Measurements from ENCODE around the gene JOSD2. TPM values are rescaled to one million over a fixed set of nuclear protein-coding genes. Genes with fewer than 3 reads are reported as not detected.

The JOSD2 gene
- total RNA-seq, 6 experiments from 2014 or later = 15.0 to 27.5 (median 19.1) TPM

DNA sequence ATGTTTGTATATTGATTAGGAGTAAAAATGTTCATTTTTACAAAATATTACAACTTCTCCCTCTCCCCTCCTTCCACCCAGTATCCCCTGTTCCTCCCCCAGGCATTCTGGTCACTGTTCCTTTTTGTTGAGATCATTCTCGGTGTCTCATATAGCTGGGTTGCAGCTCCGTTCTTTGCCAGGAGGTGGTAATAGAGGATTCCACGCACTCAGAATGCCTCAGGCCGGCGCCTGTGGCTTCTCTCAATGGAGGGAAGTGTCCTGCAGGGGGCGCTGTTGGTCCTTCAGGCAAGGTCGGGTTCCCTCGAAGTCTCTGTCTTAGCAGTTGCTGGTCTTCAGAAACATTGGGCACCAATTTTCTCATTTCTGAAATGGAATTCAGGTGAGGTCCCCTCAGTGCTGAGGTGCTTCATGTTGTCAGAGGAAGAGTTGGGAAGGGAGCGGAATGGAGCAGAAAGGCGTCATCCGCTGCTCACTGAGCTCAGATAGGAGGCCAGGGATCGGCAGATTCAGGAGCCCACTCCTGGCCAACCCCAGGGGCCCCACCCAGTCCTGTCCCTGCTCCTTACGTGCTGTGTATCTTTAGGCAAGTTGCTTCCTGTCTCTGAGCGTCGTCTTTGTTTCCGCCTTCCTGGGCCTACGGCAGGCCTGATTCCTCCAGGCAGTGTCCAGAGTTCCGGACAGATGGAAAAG, 24.0 kb downstream of the JOSD2 start:
- no peak overlapping the region for H3K4me3 ChIP-seq
- TF ChIP-seq, protein P1, sequence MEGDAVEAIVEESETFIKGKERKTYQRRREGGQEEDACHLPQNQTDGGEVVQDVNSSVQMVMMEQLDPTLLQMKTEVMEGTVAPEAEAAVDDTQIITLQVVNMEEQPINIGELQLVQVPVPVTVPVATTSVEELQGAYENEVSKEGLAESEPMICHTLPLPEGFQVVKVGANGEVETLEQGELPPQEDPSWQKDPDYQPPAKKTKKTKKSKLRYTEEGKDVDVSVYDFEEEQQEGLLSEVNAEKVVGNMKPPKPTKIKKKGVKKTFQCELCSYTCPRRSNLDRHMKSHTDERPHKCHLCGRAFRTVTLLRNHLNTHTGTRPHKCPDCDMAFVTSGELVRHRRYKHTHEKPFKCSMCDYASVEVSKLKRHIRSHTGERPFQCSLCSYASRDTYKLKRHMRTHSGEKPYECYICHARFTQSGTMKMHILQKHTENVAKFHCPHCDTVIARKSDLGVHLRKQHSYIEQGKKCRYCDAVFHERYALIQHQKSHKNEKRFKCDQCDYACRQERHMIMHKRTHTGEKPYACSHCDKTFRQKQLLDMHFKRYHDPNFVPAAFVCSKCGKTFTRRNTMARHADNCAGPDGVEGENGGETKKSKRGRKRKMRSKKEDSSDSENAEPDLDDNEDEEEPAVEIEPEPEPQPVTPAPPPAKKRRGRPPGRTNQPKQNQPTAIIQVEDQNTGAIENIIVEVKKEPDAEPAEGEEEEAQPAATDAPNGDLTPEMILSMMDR (IDR thresholded peaks at IDR 0.05) = peak; percentile 25 to 43 (median 29)
- no peak for TF ChIP-seq POLR2A (IDR thresholded peaks at IDR 0.05)
- H3K9me3 ChIP-seq = no peaks in the 10 kb centered on the region
- H3K27me3 ChIP-seq = no peaks in the 10 kb centered on the region
- H3K36me3 ChIP-seq = no peaks in the 10 kb centered on the region
- no peaks in the 10 kb centered on the region for H3K4me1 ChIP-seq
- DNase-seq (peak in 1 of 3 donors; percentile 45), ATAC-seq (no peak)
- no peak overlapping the region for H3K27ac ChIP-seq
- WGBS (ENCODE audit: insufficient coverage, low coverage, low lambda C conversion rate, missing lambda C conversion rate) = 72% methylated on average over 9 of the region's 18 CpGs
- intact Hi-C loops (cut with DNase I) = no loop called here

DNA sequence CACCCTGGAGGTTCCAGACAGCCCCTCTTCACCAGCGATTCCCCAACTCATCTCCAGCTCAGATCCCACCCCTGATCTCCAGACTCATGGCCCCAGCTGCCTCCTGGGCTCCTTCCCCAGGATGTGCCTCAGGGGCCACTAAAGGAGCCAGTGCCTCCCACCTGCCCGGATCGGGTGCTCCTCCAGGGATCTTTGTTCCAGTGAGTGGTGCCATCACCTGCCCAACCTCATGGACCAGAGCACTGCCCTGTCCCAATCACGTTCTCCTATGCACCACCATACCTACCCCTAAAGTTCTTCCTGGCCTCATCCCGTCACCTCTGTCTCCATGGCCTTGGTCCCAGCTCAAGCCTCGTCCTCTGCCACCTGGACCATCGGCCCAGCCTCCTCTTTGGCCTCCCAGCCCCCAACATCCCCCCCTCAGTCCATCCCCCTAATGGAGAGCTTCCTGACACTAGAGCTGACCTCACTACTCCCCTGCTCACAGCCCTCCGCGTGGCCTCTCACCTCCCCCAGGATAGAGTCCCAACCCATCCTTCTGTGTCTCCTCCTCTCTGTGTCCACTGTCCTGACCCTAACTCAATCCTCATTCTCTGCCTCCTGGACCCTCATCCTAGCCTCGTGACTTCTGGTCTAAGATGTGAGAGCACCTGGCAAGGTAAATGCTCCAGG, 25.6 kb downstream of the JOSD2 start:
- intact Hi-C loops (cut with DNase I) = no loop called here
- TF ChIP-seq, protein P1 (IDR thresholded peaks at IDR 0.05) = no peak
- TF ChIP-seq POLR2A (IDR thresholded peaks at IDR 0.05) = no peak

DNA sequence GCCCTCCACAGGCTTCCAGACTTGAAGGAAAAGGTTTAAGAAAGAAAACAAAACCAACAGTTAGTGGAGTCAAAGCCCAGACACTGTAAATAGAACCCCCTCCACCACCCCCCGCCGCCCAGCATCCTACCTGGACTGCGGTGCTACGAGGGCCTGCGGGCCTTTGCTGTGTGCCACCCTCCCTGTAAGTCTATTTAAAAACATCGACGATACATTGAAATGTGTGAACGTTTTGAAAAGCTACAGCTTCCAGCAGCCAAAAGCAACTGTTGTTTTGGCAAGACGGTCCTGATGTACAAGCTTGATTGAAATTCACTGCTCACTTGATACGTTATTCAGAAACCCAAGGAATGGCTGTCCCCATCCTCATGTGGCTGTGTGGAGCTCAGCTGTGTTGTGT, 28.1 kb downstream of the JOSD2 start:
- intact Hi-C loops (cut with DNase I) = no loop called here
- H3K4me1 ChIP-seq = no peaks in the 10 kb centered on the region
- no peak for DNase-seq
- TF ChIP-seq POLR2A (IDR thresholded peaks at IDR 0.05) = no peak
- TF ChIP-seq, protein P1 (IDR thresholded peaks at IDR 0.05) = no peak
- H3K36me3 ChIP-seq = peaks cover 3 to 22% (median 7%) of the 10 kb centered on the region in 4 donors
- H3K9me3 ChIP-seq = no peaks in the 10 kb centered on the region
- H3K27me3 ChIP-seq = no peaks in the 10 kb centered on the region
- 76% methylated on average over 5 of the region's 10 CpGs for WGBS (ENCODE audit: insufficient coverage, low coverage, low lambda C conversion rate, missing lambda C conversion rate)
- no peak overlapping the region for H3K4me3 ChIP-seq
- ATAC-seq = no peak
- no peak overlapping the region for H3K27ac ChIP-seq

More for the DNA sequence above, 25.6 kb downstream of the JOSD2 start:
- Histone ChIP-seq H3K27me3 (no peaks in the 10 kb centered on the region), H3K9me3 (no peaks in the 10 kb centered on the region), H3K27ac (no peak overlapping the region), H3K4me3 (no peak overlapping the region), H3K36me3 (peaks cover 0 to 7% (median 4%) of the 10 kb centered on the region in 4 donors), H3K4me1 (no peaks in the 10 kb centered on the region)
- ATAC-seq (no peak), DNase-seq (peak in 1 of 3 donors; percentile 34)
- 79% methylated on average over 7 of the region's 10 CpGs for WGBS (ENCODE audit: insufficient coverage, low coverage, low lambda C conversion rate, missing lambda C conversion rate)

DNA sequence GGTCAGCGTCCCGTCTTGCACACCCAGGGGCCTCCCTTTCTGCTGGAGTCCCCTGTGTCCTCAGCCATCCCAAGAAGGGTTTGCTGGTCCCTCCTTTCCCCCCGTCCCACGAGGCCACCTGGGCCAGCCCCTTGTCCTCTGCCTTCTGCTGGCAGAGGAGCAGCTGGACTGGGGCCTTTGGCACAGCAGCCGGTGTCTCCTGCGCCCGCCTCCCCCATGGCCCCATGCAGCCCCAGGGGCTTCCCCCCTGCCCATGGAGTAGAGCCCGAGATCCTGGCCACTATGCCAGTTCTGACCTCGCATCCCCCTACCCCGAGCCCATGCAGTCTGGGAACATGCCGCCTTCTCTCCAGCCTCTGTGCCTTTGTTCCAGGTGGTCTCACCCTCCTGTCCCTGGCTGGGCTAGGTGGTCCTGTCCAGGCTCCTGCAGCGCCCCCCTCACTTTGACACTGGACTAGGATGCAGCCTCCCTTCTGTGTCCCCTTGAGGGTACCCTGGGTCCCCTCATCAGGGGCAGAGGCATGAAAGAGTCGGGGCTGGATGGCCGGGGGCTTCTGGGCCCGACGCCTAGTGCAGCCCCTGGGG, 28.6 kb downstream of the JOSD2 start:
- TF ChIP-seq, protein P1 (IDR thresholded peaks at IDR 0.05) = no peak
- no peak for TF ChIP-seq POLR2A (IDR thresholded peaks at IDR 0.05)
- WGBS (ENCODE audit: insufficient coverage, low coverage, low lambda C conversion rate, missing lambda C conversion rate) = 68% methylated on average over 7 of the region's 16 CpGs
- DNase-seq = peak in 1 of 3 donors; percentile 41
- no peak overlapping the region for H3K4me3 ChIP-seq
- no peaks in the 10 kb centered on the region for H3K9me3 ChIP-seq
- H3K36me3 ChIP-seq = peaks cover 3 to 22% (median 7%) of the 10 kb centered on the region in 4 donors
- H3K27ac ChIP-seq = no peak overlapping the region
- H3K27me3 ChIP-seq = no peaks in the 10 kb centered on the region
- ATAC-seq = no peak
- intact Hi-C loops (cut with DNase I) = no loop called here
- H3K4me1 ChIP-seq = peaks cover 0 to under 1% (median 0%) of the 10 kb centered on the region in 4 donors
